Measurements from ENCODE around the gene ABCA10. TPM values are rescaled to one million over a fixed set of nuclear protein-coding genes. Genes with fewer than 3 reads are reported as not detected.

The ABCA10 gene
- total and polyA plus RNA-seq, 2 of the 8 experiments (the other 6 are each of a cell fraction or from before 2014, with no cell fraction given): not detected

DNA sequence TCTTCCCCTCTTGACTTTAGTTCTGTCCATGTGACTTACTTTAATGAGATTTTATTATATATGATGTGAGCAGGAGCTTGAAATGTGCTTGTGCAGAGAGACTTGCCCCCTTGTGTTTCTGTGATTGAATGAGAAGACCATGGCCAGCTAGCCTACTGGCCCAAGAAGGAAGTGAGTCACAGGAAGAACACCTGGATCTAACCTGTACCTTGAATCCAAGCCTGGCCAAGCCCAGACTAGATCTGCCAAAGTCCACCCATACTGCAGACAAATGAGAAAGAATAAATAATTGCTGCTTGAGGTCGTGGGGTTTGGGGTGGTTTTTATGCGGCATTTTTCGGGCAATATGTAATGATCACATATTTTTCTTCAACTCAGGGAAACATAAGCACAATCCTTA, 9.6 kb downstream of the ABCA10 start:
- no peak overlapping the region for H3K27ac ChIP-seq (ENCODE audit: low read depth, low read length)
- no peaks in the 10 kb centered on the region for H3K36me3 ChIP-seq (ENCODE audit: control insufficient read depth in 2 of 4, insufficient read depth in 4 of 4, low read length in 3 of 4)
- no peaks in the 10 kb centered on the region for H3K79me2 ChIP-seq (ENCODE audit: control insufficient read depth in 1 of 2, insufficient read depth in 2 of 2, low read length in 2 of 2)
- no peak overlapping the region for H3K4me3 ChIP-seq (ENCODE audit: extremely low read depth in 1 of 4, insufficient read depth in 2 of 4, low read depth in 3 of 4, low read length in 4 of 4)
- H3K27me3 ChIP-seq (replicated peaks in 1 of 4; ENCODE audit: control insufficient read depth in 3 of 4, extremely low read depth in 1 of 4, insufficient read depth in 3 of 4, low read length in 3 of 4): no peaks in the 10 kb centered on the region
- H3K4me1 ChIP-seq (replicated peaks in 1 of 4; ENCODE audit: control insufficient read depth in 3 of 4, insufficient read depth in 4 of 4, low read length in 3 of 4): no peaks in the 10 kb centered on the region
- DNase-seq (ENCODE audit: low read depth in 1 of 2, low spot score in 2 of 2) (no peak), FAIRE-seq (no peak)
- no peak overlapping the region for H2BK12ac ChIP-seq (ENCODE audit: low read depth, low read length)
- H2BK20ac ChIP-seq (ENCODE audit: low read length): no peak overlapping the region
- H3K4ac ChIP-seq (replicated peaks; ENCODE audit: insufficient read length, low read depth, low read length): no peak overlapping the region
- no peaks in the 10 kb centered on the region for H3K79me1 ChIP-seq (ENCODE audit: low read depth, low read length)
- H2AFZ ChIP-seq (ENCODE audit: low read length): no peak overlapping the region
- H3K4me2 ChIP-seq (ENCODE audit: insufficient read depth in 1 of 2, low read depth in 2 of 2, low read length in 2 of 2): no peak overlapping the region
- no peak overlapping the region for H3K56ac ChIP-seq (replicated peaks; ENCODE audit: insufficient read length, low read depth, low read length)
- no peak overlapping the region for H3K23ac ChIP-seq (ENCODE audit: insufficient read length)
- no peak overlapping the region for H2AK5ac ChIP-seq (ENCODE audit: low read depth, low read length)
- ChIA-PET CTCF (ENCODE audit: partially characterized antibody) (interaction anchor here (0.5 to 0.8 kb wide), 3 partner anchors 95 to 606 kb away, joined by 3 read pairs; no protein-coding TSS in a partner anchor), POLR2A (ENCODE audit: partially characterized antibody) (no interaction called here)
- no peak overlapping the region for H4K91ac ChIP-seq (replicated peaks; ENCODE audit: insufficient read length, low read length)
- no peak overlapping the region for H2BK5ac ChIP-seq (ENCODE audit: low read depth, low read length)
- no peak overlapping the region for H4K5ac ChIP-seq (ENCODE audit: insufficient read length, low read depth, low read length)
- no peaks in the 10 kb centered on the region for H4K20me1 ChIP-seq (replicated peaks in 1 of 2; ENCODE audit: control insufficient read depth in 1 of 2, insufficient read depth in 2 of 2, low read length in 2 of 2)
- H2BK15ac ChIP-seq (ENCODE audit: low read length): no peak overlapping the region
- H3K9ac ChIP-seq (replicated peaks in 1 of 4; ENCODE audit: extremely low read depth in 1 of 4, low read depth in 3 of 4, low read length in 3 of 4): no peak overlapping the region
- H3K9me3 ChIP-seq (ENCODE audit: insufficient read depth in 2 of 2, low read depth in 1 of 2, low read length in 1 of 2): no peaks in the 10 kb centered on the region
- no peaks in the 10 kb centered on the region for H3K23me2 ChIP-seq (ENCODE audit: low read depth, low read length)
- H2BK120ac ChIP-seq (replicated peaks; ENCODE audit: low read depth, low read length): no peak overlapping the region
- WGBS, 2 experiments (ENCODE audit: extremely low coverage in 1 of 2, insufficient coverage in 1 of 2, insufficient read length in 1 of 2, insufficient replicate concordance in 2 of 2, low coverage in 1 of 2, low lambda C conversion rate in 2 of 2, missing lambda C conversion rate in 1 of 2): 97% methylated on average over 3 of the region's 3 CpGs; no CpG with 5 or more reads in 1 of the 2 experiments
- H4K8ac ChIP-seq (ENCODE audit: extremely low read depth, insufficient read depth, low read length): no peak overlapping the region
- no peak overlapping the region for H3K18ac ChIP-seq (ENCODE audit: extremely low read depth, low read length)
- H3K14ac ChIP-seq (ENCODE audit: insufficient read length): no peak overlapping the region
- TF ChIP-seq, protein P1, sequence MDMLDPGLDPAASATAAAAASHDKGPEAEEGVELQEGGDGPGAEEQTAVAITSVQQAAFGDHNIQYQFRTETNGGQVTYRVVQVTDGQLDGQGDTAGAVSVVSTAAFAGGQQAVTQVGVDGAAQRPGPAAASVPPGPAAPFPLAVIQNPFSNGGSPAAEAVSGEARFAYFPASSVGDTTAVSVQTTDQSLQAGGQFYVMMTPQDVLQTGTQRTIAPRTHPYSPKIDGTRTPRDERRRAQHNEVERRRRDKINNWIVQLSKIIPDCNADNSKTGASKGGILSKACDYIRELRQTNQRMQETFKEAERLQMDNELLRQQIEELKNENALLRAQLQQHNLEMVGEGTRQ (IDR thresholded peaks at IDR 0.05; ENCODE audit: low read length): no peak
- TF ChIP-seq FOSL1 (IDR thresholded peaks at IDR 0.05; ENCODE audit: insufficient read depth, low read depth, low read length) (no peak), BACH1 (IDR thresholded peaks at IDR 0.05; ENCODE audit: low read length) (no peak), SIN3A (conservative IDR thresholded peaks at IDR 0.05 in 1 of 2, IDR thresholded peaks at IDR 0.05 in 1 of 2; ENCODE audit: low read depth in 1 of 2, low read length in 2 of 2) (no peak), CBX5 (IDR thresholded peaks at IDR 0.05; ENCODE audit: low read depth, low read length) (no peak), BCL11A (IDR thresholded peaks at IDR 0.05; ENCODE audit: low read depth in 2 of 2, low read length in 2 of 2) (no peak), ZNF274 (IDR thresholded peaks at IDR 0.05; ENCODE audit: borderline replicate concordance, extremely low read depth, low read length) (no peak), SIRT6 (IDR thresholded peaks at IDR 0.05; ENCODE audit: low read length) (no peak), SRF (IDR thresholded peaks at IDR 0.05; ENCODE audit: low read depth, low read length) (no peak), CHD2 (IDR thresholded peaks at IDR 0.05; ENCODE audit: low read length) (no peak), YY1 (IDR thresholded peaks at IDR 0.05; ENCODE audit: low read depth, low read length) (no peak), SAP30 (IDR thresholded peaks at IDR 0.05; ENCODE audit: insufficient read depth, insufficient replicate concordance, low read length) (no peak), SIX5 (IDR thresholded peaks at IDR 0.05; ENCODE audit: low read depth, low read length) (no peak), RXRA (IDR thresholded peaks at IDR 0.05; ENCODE audit: insufficient read depth, low read depth, low read length) (no peak), SP4 (IDR thresholded peaks at IDR 0.05; ENCODE audit: low read length) (no peak)
